WERI-Rb-1 (cell line): ENCODE results near the gene CPSF4L.

Experiments
- DNase-seq: peaks from one replicate; pipeline ENCODE4 v3.0.0-alpha.2; 2020
- H3K27ac ChIP-seq: fragments of 250-450 bp; sonication (Bioruptor Pico); 2 replicates; pipeline ENCODE4 v1.5.1; 2020; ENCODE audit warnings: mild to moderate bottlenecking, moderate library complexity
- H3K27me3 ChIP-seq: fragments of 250-450 bp; sonication (Bioruptor Pico); 2 replicates; pipeline ENCODE4 v1.5.1; 2021; ENCODE audit warnings: mild to moderate bottlenecking, low read depth, moderate library complexity; ENCODE audit not compliant: insufficient read depth, severe bottlenecking
- H3K36me3 ChIP-seq: fragments of 250-450 bp; sonication (Bioruptor Pico); 2 replicates; pipeline ENCODE4 v1.5.1; 2020; ENCODE audit warnings: mild to moderate bottlenecking, moderate library complexity
- H3K4me3 ChIP-seq: 2 replicates; pipeline ENCODE4 v1.5.1; 2011; ENCODE audit warnings: low read depth, mild to moderate bottlenecking, control low read depth, low read length
- H3K9me3 ChIP-seq: fragments of 250-450 bp; sonication (Bioruptor Pico); 2 replicates; pipeline ENCODE4 v1.5.1; 2021; ENCODE audit warnings: mild to moderate bottlenecking, moderate library complexity; ENCODE audit not compliant: severe bottlenecking
- TF ChIP-seq, protein P1 (sequence below): IDR thresholded peaks from 2 replicates; pipeline ENCODE4 v1.5.1; 2011; ENCODE audit warnings: low read depth, mild to moderate bottlenecking, control low read depth, inconsistent platforms, low read length

The CPSF4L gene

DNA sequence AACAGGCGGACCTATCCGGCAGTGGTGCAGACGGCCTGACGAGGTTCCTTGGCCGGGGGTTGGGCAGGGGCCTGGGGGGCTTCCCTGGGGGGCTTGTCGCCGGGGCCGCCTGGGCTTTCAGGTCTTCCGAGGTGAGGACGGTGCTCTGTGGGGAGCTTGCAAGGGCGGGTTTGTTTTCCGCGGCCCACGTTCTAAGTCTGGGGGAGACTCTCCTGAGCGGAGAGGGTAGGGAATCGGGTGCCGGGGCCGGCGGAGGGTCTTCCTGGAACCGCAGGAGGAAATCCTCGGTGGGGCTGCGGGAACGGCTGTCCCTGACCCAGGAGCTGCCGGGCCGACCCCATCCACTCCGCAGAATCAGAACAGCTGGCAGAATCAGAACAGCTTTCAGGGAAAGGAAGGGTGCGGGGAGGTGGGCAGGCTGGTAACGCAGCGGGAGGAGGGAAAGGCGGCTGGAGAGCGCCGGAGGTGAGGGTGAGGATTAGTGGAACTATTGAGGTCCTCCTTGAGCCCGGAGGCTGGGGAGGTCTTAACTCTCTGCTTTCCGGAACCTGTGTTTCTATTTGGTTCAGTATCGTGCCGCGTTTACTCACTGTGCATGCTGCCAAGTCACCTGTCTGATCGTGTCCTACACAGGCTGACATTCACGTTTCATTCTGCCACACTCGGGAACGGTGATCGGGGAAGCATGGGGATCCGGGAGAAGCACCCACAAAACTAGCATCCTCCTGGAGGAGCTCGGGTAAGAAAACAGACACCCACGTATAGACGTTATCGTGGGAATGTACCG, 28.9 kb downstream of the CPSF4L start:
- DNase-seq, result peak; percentile 88
- Histone ChIP-seq H3K27ac (peak overlapping the region; percentile 91), H3K9me3 (no peaks in the 10 kb centered on the region), H3K27me3 (no peaks in the 10 kb centered on the region), H3K36me3 (peaks cover 44% of the 10 kb centered on the region), H3K4me3 (peak overlapping the region; percentile 97)
- TF ChIP-seq, protein P1, sequence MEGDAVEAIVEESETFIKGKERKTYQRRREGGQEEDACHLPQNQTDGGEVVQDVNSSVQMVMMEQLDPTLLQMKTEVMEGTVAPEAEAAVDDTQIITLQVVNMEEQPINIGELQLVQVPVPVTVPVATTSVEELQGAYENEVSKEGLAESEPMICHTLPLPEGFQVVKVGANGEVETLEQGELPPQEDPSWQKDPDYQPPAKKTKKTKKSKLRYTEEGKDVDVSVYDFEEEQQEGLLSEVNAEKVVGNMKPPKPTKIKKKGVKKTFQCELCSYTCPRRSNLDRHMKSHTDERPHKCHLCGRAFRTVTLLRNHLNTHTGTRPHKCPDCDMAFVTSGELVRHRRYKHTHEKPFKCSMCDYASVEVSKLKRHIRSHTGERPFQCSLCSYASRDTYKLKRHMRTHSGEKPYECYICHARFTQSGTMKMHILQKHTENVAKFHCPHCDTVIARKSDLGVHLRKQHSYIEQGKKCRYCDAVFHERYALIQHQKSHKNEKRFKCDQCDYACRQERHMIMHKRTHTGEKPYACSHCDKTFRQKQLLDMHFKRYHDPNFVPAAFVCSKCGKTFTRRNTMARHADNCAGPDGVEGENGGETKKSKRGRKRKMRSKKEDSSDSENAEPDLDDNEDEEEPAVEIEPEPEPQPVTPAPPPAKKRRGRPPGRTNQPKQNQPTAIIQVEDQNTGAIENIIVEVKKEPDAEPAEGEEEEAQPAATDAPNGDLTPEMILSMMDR, result no peak

DNA sequence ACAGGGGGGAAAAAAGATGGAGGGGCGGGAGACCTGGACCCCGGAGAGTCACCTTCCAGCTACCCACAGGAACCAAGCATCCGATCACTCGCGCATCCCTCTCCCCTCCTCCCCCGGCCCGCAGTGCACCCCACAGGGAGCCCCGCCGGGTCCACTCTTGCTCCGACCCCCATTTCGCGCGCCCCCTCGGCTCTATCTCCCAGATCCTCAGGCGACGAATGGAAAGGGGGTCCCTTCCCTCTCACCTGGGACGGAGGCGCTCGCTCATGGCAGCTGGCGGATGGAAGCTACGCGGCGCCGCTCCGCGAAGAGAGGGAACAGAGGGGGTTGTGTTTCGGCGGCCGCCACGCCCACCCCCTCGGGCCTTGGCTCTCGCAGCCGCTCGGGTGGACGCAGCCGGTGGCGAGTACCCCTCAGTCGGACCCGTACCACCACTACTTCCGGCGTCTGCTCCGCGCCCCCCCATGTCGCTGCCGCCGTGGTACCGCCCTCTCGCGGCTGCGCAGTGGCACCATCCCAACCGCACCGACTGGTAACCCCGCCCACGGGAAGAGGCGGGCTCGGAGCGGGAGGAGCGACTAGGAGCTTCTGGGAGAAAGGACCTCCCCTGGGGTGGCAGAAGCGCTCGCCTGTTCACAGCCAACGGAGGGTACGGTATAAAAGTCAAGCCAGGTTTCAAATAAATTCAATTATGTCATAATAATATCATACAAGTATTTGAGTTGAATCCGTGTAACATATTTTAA, 29.7 kb downstream of the CPSF4L start:
- Histone ChIP-seq H3K4me3 (peak overlapping the region; percentile 97), H3K9me3 (no peaks in the 10 kb centered on the region), H3K36me3 (peaks cover 36% of the 10 kb centered on the region), H3K27ac (peak overlapping the region; percentile 91), H3K27me3 (no peaks in the 10 kb centered on the region)
- TF ChIP-seq, protein P1, result 0 out of 2 replicates have a peak, but pooled peaks have one; percentile 19
- DNase-seq, result peak; percentile 99

DNA sequence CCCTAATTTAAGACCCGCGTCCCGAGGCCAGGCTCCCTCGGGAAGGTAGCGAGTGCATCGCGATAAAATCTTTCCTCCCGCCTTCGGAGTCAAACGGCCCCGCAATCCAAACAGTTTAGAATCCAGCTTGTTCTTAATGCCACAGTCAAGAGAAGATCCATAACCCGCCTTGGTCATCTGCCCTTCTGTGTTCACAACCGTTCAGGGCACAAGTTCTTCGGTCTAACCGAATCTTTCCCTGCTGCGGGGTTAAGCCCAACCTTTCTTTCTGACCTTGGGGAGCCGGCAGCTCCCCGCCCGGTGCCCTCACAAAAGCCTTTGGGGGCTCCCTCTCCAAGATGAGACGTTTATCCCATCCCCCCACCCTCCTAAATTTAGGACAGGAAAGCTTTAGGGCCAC, 30.3 kb downstream of the CPSF4L start:
- Histone ChIP-seq H3K4me3 (peak overlapping the region; percentile 97), H3K9me3 (no peaks in the 10 kb centered on the region), H3K36me3 (peaks cover 36% of the 10 kb centered on the region), H3K27me3 (no peaks in the 10 kb centered on the region), H3K27ac (peak overlapping the region; percentile 91)
- no peak for DNase-seq
- TF ChIP-seq, protein P1, result no peak

DNA sequence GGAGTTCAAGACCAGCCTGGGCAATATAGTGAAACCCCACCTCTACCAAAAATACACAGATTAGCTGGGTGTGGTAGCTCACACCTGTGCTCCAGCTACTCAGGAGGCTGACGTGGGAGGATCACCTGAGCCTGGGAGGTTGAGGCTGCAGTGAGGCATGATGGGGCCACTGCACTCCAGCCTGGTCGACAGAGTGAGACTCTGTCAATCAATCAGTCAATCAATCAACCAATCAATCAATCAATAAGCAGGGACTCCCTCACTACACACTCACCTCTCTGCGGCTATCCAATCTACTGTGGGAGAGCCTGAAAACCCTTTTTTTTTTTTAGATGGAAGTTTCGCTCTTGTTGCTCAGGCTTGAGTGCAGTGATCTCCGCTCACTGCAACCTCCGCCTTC, 31.6 kb downstream of the CPSF4L start:
- TF ChIP-seq, protein P1, result no peak
- Histone ChIP-seq H3K4me3 (no peak overlapping the region), H3K27me3 (no peaks in the 10 kb centered on the region), H3K27ac (no peak overlapping the region), H3K9me3 (no peaks in the 10 kb centered on the region), H3K36me3 (peaks cover 28% of the 10 kb centered on the region)
- no peak for DNase-seq

DNA sequence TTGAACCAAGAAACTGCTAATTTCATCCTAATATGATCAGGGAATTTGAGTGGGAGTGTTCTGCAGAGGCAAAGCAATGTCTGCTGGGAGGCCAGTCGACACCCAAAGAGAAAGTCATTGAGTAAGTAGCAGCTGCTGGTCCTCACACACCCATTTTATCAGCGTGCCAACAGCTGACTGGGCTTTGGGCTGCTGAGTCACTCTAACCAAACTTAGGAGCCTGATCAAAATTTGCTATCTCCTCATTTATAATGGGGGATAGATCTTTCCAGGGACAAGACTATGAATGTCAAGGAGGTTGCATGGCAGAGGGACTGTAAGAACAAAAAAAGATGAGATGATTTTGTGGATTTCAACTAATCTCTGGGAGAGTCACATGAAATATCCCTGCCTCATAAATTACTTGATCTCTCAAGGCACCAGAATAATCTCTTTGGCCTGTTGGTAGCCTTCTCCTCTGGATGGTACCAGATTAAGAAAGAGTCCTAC, 32.9 kb downstream of the CPSF4L start:
- Histone ChIP-seq H3K27me3 (no peaks in the 10 kb centered on the region), H3K4me3 (no peak overlapping the region), H3K27ac (no peak overlapping the region), H3K36me3 (peaks cover 17% of the 10 kb centered on the region), H3K9me3 (no peaks in the 10 kb centered on the region)
- TF ChIP-seq, protein P1, result no peak
- peak; percentile 31 for DNase-seq
